Activated CD4-positive, alpha-beta T cell treated with anti-CD3 and anti-CD28 coated beads, Interleukin-2, amount 50 U/mL, for 4 hours (primary cell): ENCODE data around the gene RUNDC1.
A peak's percentile ranks its signal among the peaks of the same experiment; 100 is the strongest.

Experiments used
- DNase-seq, 2 experiments: peaks; one replicate each; pipeline ENCODE4 v3.0.0-alpha.2; 2020

The RUNDC1 gene

DNA sequence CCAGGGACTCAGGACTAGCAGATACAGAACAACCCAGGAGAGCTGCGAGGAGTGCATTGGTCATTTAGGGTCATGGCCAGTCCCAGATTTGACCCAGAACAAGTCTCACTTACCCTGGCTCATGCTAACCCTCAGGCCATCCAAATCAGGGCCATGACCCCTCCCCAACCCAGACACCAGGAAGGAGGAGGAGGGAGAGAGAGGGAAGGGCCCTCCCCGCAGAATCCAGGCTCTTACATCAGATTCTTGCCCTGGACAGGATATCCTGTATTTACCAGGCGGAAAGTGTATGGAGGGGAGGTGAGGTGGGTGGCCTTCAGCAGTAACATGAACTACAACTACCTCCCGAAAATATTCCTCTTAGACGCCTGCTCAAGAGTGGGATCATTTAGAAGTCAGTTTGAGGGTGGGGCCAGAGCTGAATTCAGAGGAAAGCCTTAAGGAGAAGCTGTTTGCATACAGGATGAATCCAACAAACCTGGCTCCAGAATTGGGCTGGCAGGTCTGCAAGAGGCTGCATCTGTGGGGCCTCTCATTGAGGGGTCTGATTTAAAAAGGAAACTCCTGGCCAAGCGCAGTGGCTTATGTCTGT lies 39.8 kb downstream of the RUNDC1 start:
- DNase-seq: no peak

DNA sequence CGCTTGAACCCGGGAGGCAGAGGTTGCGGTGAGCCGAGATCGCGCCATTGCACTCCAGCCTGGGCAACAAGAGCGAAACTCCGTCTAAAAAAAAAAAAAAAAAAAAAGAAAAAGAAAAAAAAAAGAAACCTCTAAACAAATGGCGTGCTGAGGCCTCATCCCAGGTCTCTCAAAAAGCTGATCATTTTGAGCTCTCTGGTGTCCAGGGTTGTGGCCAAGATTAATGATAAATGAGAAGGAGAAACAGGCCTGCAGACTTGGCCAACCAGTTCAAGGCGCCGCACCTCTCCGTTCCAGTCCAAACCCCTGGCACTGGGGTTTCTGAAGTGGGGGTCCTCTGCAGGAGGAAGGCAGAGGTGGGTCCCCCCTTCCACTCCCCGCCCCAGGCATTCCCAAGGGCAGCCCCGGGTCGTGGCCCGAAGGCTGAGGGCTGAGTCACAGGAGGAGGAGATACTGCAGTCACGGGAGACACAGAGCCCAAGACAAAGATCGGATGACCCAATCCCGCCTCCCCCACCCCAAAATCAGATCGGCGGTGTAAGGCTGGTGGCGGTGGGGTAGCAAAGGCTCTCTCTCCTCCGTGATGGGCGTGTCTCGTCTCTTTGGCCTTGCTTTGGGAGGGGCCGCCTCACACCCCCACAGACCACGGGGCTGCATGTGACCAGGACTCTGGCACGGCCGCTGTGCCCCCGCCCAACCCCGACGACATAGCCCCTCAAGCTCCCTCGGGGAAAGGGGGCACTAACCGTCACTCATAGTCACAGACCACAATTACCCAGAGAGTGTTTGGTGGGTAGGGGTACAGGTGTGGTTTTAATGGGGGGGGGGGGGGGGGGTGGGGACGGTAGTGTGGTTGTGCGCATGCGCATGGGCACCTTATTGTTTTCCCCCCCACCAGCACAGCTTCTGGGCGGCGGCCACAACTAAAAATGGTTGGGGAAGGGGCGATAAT lies 40.7 kb downstream of the RUNDC1 start:
- peak in 1 of 2 experiments; percentile 15 for DNase-seq

DNA sequence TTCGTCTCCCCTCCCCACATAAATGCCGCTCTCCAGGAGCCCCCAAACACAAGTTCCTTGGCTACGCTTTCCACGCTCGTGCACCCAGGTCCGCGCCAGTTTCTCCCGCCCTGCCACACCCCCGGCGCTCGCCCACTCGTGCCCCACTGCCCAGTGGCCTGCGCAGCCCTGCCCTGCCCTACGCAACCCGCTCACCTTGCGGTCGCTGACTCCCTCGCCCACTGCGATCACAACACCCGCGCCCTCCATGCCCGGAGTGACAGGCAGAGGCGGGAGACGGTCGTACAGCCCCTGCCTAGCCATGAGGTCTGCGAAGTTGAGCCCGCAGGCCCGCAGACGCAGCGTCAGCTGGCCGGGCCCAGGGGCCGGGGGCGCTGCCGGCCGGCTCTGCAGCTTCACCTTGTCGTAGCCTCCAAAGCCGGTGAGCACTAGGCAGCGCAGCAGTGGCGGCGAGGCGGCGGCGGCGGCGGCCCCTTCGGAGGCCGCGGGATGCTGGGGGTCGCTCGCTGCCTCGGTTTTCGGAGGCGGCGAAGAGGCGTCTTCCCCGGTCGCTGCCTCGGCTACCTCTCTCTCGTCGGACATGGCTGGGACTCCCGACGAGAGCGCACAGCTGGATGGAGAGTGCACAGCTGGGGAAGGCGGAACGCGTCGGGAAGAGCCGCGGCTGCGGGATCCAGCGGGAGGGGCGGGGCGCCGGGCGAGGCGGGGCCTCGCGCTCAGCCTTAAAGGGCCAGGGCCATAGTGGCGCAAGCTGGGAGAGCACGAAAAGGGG lies 41.6 kb downstream of the RUNDC1 start, which contains the start of gene VAT1:
Gene VAT1 (minus strand): TSS at position 645 of the 772 bp plus-strand sequence. CDS start 63 bp downstream, at position 582.
- peak; percentile 42 to 54 for DNase-seq

DNA sequence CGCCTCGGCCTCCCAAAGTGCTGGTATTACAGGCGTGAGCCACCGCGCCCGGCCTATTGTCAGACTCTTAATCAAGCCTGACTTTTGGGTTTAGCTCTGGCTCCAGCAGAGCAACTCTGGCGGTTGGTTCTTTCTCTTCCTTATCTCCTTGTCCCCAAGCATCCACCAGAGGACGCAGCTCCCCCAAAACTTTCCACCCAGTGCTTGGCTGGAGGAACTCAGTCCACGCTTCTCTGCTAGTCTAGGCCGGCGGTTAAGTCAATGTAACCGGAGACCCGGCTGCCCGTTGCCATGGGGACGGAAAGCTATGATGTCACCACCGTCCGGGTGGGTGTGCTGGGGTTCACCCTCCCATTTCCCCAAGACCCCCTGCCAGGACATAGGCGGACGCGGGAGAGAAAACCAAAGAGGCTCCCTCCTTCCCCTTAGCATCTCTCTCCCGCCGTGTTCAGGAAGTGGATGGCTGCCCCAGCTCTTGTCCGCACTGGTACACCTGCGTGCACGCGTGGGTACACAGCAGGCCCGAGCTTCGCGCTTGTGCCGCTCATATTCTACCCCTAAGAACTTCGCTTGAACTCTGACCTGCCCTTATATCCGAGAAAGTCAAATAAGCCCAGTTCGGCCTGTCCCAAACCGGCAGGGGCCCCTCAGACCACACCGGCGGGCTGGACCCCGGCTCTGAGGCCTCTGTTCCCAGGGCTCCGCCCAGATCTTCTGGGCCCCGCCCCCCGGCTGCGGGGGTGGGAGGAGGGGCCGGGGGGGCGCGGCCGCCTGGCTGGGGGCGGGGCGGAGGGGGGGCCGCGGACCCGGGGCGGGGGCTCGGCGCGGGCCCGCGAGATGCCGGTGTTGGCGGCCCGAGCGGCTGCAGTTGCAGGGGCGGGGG lies 44.3 kb downstream of the RUNDC1 start, which contains the start of gene RND2:
Gene RND2 (plus strand): TSS at position 825 of the 883 bp plus-strand sequence. CDS start 117 bp downstream, outside the sequence.
- peak; percentile 74 to 75 for DNase-seq

DNA sequence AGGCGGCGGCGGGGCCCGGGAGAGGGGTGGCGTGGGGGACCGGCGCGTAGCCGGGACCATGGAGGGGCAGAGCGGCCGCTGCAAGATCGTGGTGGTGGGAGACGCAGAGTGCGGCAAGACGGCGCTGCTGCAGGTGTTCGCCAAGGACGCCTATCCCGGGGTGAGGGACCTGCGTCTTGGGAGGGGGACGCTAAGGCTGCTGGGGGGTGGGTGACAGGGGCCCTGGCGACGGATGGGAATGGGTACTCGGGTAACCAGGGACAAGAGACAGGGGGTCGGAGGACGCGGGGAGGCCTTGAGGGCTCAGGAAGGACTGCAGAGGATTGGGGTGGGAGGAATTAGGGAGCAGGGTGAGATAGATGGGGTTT lies 44.9 kb downstream of the RUNDC1 start:
- no peak for DNase-seq

DNA sequence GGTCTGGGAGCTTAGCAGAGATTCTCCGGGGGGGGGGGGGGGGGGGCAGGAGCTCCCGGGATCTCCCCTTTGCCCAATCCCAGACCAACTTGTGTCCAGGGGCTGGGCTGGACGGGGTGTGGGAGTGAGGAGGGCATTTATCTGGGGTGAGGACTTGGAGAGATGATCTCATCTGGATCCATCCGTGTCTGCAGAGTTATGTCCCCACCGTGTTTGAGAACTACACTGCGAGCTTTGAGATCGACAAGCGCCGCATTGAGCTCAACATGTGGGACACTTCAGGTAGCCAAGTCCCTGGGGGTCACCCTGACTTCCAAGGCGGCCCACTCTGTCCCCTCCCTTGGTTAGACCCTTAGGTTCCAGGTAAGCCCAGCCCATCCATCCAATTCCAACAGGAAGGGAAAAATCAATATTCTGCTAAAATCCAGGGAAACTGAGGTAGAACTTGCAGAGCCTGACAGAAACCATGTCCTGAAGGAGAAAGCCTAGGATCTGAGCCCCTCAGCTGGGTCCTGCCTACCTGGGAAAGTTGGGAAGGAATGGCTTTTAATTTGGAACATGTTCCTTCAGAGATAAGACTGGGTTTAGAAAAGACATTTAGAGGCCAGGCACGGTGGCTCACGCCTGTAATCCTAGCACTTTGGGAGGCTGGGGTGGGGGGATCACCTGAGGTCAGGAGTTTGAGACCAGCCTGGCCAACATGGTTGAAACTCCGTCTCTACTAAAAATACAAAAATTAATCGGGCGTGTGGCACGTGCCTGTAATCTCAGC lies 45.6 kb downstream of the RUNDC1 start:
- no peak for DNase-seq

DNA sequence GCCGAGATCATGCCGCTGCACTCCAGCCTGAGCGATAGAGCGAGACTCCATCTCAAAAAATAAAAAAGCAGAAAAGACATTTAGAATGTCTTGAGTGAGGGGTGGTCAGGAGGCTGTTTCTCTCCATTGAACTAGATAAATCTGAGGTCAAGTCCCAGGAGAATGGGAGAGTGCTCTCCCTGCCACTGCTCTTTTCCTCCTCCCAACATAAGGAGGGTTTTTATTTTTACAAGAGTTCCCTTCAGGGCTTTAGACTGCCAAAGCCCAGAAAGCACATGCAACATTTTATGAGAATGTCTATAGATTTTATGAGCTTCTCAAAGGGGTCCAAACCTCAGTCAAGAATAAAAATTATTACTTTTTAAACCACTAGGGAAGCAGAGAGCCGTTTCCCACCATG lies 46.2 kb downstream of the RUNDC1 start:
- DNase-seq: no peak

DNA sequence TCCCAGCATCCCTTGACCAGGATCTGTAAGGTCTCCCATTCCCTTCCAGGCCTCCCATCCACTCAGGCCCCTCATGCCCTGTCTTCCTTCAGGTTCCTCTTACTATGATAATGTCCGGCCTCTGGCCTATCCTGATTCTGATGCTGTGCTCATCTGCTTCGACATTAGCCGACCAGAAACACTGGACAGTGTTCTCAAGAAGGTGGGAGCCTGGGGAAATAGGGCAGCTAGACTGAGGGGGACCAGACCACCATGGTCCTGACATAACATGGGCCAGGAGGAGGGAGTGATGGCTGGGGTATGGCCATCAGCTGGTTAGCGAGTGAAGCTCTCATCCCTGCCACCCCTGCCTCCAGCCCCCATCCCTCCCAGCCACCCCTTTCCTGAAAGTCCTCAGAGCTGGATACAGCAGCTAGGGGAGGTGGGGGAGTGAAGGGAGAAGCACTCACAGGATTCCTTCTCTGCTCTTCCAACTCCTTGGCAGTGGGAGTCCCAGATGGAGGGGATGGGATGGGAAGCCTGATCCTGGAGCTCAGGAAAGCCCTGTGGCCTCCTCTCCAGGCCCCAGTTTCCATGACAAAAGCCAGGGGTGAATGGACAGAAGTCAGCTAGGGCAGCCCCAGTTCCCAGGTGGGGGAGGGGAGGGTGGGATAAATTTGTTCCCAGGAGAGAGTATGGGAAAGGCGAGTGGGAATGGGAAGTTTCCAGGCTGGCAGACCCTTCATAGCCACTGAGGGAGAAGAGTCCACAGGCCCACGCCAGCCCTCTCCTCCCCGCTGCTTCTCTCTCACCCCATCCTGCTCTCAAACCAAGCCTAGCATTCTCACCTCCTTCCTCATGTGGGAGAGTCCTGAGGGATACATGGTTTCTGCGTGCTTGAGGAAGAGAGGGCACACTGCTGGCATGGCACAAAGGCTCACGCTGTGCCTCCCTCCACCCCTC lies 47.0 kb downstream of the RUNDC1 start:
- no peak for DNase-seq

DNA sequence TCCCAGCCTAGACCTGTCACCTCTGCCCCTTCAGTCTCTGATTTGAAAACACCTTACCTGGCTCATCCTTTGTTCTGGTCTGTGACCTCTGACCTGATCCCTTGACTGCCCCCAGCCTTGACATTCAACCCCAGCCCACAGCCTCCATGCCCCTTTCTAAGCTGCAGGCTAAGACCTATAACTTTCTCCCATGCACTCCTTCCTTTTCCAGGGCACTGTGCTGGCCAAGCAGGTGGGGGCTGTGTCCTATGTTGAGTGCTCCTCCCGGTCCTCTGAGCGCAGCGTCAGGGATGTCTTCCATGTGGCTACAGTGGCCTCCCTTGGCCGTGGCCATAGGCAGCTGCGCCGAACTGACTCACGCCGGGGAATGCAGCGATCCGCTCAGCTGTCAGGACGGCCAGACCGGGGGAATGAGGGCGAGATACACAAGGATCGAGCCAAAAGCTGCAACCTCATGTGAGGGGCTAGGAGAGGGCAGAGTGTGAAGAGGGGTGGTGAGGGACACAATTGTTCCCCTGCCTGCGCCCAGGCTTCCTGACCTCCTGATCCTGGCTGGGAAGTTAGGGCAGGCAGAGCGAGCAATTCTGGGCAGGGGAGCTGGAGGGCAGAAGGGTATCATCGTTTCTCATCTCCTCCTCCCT lies 48.0 kb downstream of the RUNDC1 start:
- no peak for DNase-seq

DNA sequence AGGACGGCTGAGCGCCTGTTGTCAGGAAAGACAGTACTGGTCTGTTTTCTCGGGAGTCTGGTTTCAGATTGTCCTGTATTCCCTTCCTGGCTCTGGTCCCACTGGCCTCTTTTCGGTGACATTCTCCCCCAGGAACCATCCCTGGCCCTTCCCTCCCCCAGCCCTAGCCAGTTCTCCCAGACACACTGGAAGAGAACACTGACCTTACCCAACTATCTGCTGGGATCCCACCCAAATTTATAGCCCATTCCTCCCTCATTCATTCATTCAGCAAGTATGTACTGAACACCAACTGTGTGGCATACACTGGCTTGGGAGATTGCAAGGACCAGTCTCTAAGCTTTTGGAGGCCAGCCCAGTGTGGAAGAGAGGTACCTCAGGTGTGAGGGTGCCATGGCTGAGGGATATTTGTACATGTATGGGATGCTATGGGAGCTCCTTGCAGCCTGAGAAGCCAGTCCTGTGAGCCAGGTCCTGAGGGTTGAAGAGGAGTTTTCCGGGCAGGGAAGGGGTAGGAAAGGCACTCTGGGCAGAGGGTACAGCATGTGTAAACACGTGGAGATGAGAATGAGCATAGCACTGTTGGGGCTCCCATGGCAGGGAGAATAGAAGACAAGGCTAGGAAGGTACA lies 49.9 kb downstream of the RUNDC1 start:
- DNase-seq: no peak

DNA sequence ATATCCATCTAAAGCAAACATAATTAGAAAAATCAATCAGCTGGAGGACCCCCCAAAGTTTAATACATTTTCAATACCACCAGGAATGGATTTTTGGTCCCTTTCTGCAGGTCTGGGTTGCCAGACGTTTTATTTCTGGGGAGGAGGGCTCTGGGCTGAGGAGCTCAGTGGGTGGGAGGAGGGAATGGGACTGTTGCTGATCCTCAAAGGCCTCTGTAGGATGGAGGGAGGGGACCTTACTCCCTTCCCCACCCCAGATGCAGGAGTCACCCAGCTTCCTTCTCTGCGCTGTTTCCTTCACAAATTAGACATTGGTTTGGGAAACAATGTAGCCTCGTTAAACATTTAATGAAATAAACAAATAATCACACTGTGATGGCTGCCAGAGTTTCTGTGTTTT lies 51.3 kb downstream of the RUNDC1 start:
- DNase-seq: no peak

DNA sequence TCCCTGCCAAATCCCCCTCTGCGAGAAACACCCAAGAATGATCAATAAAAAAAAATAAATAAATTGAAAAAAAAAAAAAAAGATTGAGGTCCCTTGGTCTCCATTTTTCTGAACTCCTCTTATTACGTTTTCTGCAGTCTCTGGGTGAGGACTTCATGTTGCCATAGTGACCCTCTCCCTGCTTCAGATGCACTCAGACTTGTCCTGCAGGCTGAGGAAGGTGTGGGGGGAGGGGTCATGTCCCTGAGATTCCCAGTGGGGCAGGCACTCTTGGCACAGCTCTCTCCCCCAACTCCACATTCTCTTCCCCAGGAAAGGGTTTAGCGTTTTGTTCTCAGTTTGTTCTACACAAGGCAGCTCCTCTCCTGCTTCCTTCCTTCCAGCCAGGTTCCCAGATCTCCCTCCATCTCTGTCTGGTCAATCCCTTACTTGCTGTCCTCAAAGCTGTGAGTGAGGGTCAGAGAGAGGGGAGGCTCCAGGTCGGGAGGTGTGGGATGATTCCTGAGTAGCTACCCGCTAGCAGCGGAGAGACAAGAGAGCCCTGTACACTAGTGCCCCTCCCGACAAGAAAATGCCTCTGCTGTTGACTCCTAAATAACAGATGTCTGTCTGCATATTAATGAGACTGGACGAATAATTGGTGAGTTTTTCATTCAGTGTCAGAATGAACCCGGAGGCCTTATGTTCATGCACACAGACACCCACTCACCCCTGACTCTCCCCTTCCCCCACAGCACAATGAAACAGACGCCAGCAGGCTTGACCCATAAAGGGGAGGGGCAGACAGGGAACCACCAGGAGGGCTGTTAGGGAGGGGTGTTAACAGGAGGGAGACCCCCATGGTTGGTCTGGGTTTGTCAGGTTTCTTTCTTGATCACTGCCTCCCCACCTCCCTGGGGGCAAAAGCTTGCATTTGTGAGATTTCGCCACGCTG lies 53.9 kb downstream of the RUNDC1 start:
- DNase-seq: no peak

DNA sequence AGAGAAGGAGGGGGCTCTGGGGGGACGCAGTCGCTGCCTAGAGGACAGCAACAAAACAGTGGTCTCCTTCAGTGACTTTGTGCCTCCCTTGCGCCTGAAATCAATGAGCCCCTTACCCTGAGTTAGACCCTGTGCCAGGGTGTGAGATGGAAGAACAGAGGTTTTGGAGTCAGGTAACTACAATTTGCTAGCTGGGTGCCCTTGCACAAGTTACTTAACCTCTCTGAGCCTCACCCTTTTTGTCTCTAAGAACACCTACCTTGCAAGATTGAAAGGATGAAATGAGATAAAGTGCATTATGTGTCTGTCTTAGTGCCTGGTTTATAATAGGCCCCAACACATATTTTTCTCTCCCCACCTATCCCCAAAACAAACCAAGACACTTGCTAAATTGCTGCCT lies 54.5 kb downstream of the RUNDC1 start:
- no peak for DNase-seq

DNA sequence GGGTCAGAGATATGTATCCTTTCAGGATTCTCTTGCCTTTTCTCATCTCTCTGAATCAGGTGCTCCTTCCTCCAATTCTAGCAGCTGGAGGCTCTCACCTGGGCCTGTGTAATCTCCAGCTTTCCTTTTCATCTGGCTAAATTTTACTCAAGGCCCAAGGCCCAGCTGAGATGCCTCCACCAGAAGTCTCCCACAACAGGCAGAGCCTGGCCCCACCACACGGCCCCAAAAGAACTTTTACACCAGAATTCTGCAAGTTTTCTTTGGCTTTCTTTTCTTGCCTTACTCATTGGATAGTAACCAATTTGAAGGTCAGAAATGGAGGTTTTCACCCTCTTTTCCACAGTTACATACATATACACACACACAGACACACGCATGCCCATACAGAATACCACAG lies 59.3 kb downstream of the RUNDC1 start:
- no peak for DNase-seq

DNA sequence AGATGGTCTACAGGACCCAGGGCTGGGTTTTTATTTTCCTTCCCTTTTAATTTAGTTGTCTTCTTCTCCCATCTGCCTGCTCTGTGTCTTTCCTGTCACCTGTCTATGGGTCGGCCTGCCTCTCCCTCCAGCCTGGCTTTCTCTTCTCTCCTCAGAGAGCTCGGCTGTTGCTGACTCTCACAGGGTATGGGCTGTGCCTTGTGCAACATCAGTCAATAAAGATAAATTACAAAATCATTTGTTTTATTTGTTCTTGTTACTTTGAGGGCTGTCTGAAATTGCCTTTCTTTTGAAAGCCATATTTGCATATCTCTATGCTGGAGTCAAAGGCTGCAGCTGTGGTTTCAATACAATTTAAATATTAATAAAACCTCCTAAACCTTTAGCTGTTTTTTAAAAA lies 60.3 kb downstream of the RUNDC1 start:
- no peak for DNase-seq

DNA sequence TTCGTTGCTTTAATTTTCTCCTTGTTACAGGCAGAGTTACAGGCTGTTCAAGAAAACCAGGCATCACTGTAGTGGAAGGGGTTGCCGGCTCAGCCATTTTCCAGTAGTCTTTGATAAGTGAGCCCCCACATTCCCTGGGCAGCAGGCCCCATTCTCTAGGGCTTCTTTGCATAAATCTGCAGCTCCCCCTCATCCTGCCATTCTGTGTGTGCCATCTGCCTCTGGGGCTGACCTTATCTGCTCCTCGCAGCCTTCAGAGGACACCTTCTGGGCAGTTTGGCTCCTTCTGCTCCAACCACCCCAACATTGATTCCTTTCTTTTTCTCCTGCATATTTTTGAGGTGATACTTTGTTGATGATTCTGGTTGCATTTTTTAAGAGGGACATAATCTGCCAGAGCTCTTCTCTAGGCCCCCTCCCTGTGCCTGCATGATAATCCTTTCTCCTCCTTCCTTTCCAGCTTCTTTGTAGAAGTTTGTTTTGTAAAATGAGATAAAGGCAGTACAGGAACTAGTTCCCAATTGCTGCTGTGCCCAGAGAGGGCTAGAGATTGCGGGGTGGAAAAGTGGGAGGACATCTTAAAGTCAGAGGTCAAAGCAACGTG lies 61.8 kb downstream of the RUNDC1 start:
- no peak for DNase-seq
